ENCODE measurements around the gene OR2V2.
"Not testable (repeated sequence)": the region's sequence is repeated elsewhere in the genome, so short reads cannot be mapped to it uniquely, and the experiment has no call there.

The OR2V2 gene

DNA sequence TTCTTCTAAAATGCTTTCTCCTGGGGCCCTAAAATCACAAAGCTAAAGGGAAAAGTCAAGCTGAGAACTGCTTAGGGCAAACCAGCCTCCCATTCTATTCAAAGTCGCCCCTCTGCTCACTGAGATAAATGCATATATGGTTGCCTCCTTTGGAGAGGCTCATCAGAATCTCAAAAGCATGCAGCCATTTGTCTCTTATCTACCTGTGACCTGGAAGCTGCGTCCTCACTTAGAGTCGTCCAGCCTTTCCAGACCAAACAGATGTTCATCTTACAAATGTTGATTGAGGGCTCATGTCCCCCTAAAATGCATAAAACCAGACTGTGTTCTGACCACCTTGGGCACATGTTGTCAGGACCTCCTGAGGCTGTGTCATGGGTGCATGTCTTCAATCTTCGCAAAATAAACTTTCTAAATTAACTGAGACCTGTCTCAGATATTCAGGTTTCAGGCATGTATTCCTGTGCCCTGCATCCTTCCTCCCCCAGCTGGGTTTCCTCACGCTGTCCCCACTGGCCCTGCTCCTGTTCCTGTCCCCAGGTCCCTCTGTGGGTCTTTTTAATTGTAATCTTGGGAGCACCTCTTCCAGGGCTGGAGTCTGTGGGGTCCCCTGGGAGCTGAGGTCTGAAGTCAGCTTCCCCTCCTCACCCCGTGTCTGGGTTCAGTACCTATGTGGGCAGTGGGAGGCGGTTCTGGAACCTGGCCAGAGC, at the start of gene OR2V2:
Gene OR2V2, plus strand, starts transcription at position 660 of the 710 bp plus-strand sequence. CDS start 7,357 bp downstream, outside the sequence.
- DNase-seq (ENCODE audit: low spot score): not testable (repeated sequence)

- DNase-seq (ENCODE audit: low spot score): not testable (repeated sequence)
Measured at GRCh38 chr5:181097759-181098491, 49.5 kb upstream of the OR2V2 start.

- DNase-seq (ENCODE audit: low spot score): no peak
Measured at GRCh38 chr5:181098762-181099601, 48.4 kb upstream of the OR2V2 start.

- no peak for DNase-seq (ENCODE audit: low spot score)
Measured at GRCh38 chr5:181099602-181100086, 47.7 kb upstream of the OR2V2 start.

DNA sequence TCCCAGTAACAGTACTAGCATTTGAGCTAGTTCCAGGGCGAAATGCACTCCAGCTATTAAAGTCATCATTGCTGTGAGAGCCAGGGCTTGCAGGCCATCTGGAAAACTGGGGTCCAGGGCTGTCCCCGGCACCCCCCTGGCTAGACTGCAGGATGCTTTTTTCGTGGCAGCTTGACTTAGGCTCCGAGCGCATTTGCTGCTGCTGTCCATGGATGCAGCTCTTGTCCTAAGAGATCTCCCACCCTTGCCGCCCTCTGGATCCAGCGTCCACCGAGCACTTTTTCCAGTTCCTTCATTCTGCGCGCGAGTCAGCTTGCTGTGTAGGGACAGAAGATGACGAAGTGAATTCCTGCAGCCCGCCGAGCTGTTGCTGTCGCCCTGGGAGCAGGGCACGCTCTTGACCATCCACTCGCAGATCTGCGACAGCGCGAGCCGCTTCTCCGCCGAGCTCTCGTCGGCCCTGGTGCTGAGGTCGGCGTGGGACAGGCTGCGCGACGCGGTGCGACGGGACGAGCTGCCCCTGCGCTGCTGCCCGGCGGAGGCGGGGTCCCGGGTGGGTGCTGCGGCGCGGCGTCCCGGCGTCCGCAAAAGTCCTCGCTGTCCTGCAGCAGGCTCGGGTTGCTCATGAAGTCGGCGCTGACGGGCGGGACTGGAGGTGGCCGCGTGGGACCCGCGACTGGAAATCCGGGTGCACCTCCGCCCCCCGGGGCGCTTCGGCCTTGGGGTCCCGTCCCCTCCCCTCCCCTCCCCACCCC, 47.1 kb upstream of the OR2V2 start:
- DNase-seq (ENCODE audit: low spot score): no peak

DNA sequence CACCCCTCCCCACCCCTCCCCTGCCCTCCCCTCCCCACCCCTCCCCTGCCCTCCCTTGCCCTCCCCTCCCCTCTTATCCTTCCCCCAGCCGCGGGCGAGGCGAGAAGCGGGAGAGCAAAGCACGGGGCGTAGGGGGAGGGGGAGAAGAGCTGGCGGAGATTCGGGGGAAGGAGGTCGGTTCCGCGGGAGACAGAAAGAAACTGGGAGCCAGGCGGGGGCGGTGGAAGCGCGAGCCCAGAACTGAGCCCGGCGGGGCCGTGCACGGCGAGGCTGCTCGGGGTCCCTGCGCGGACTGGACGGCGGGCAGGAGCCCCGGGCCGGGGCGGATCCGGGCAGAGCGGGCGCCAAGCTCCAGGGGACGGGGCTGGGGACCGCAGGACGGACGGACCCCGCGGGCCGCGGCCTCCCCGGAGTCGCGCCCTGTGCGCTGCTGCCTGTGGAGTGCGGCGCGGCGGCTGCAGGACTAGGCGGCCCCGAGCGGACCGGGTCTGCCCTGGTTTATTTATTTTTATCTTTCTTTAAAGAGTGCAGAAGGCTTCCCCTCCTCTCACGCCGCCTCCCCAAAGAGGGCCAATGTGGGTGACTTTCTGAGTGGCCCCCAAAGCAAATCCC, 46.2 kb upstream of the OR2V2 start:
- not testable (repeated sequence) for DNase-seq (ENCODE audit: low spot score)

DNA sequence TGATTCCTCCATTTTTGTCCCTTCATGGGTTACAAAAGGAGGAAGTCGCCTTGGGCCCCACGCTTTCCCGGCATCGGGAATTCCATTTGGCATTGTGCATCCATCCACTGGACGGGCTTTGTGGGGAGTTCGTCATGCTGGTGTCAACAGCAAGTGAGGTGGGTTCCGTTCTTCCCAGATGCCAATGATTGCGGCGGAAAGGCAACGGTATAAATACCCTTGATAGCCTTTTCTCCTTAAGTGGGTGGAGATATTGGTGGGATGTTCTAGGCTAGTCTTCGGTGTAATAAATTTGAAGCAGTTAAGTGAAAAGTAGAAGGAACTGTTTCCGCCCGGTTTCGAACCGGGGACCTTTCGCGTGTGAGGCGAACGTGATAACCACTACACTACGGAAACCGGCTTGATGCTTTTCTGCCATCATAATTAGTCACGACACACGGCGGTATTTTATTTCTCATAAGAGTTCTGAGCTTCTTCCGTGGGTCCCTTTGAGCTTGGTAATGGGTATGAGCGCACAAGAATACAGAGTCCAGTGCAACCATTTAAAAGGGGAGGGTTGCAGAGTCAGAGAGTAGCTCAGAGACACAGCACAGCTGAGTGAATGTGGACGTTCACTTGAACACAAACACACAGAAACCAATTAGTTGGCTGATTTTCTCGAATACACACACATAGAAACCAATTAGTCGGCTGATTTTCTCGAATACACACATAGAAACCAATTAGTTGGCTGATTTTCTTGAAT, 45.3 kb upstream of the OR2V2 start:
- not testable (repeated sequence) for DNase-seq (ENCODE audit: low spot score)

DNA sequence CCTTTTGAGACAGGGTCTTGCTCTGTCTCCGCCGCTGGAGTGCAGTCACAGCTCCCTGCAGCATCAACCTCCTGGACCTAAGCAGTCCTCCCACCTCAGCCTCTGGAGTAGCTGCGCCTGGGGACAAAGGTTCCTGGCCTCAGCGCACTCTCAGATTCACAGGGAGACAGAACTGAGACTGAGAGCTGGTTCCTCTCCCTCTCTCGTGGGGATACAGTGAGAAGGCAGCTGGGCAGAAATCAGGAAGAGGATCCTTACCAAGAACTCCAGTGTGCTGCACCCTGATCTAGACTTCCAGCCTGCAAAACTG, 43.2 kb upstream of the OR2V2 start:
- not testable (repeated sequence) for DNase-seq (ENCODE audit: low spot score)

DNA sequence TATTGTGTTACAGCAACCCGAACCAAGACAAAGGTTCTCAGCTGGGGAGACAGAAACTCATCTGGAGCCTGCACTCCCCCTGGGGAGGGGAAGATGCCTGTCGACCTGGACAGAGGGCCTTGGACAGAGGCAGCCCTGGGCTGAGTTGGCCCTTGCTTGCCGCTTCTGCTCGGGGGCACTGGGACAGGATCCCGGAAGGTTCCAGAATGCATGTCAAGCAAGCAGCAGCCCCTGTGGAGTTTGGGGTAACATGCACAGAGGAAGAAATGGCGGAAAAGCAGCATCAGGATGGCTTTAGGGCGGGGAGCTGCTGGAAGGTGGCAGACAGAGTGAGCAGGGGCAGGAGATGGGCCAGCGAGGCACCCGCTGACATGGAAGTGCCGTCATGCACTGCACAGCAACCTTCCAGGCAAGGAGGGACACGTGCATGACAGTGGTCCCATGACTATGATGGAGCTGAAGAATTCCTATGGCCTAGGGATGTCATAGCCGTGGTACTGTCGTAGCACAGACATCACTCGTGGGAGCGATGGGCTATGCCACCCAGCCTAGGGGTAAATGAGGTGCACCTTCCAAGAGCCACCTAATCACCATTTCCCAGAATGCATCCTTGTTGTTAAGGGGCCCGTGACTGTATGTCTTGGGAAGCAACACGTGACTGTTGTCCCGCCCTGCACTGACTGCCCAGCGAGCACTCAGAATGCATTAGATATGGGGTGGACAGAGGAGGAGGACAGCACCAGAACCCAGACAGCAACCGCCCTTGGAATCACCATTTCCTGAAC, 42.6 kb upstream of the OR2V2 start:
- not testable (repeated sequence) for DNase-seq (ENCODE audit: low spot score)

DNA sequence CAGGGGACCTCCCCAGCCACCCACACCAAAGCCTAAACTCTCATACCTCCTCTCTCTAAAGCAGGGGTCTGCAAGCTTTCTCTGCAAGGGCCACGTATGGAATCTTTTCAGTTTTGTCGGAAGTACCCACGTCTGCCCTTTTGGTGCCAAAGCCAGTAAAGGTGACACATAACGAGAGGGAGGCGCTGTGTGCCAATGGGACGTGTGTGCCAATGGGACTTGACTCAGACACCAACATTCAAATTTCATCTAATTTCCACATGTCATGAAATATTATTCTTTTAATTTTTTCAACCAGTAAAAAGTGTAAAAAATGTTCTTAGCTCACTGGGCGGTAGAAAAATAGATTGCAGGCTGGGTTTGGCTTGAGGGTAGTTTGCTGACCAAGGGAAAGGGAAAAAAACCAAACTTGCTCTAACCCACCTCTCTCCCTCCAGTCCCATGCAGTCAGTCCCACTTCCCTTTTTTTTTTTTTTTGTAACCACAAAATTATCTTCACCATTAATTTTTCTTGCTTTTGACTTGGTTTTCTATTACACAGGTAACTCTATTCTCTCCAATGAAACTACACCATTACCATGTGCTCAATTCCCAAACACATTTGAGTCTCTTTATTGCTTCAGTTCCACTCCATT, 41.9 kb upstream of the OR2V2 start:
- no peak for DNase-seq (ENCODE audit: low spot score)

DNA sequence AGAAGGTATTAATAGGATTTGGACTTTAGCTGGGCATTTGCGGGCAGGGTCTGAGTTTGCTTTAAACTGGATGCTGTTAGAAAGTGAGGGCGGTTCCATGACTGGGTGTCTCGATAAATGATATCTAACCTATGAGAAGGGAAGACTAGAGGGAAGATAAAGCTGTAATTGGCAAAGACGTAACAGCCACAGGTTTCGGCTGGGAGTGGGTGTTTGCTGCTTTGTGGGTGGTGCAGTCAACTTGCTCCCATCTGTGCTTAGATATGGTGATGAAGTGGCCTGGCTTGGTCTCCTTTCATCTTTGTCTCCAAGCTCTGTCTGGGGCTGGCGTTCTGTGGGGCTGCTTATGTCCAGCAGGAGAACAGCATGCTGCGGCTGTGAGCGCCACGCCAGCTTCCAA, 39.7 kb upstream of the OR2V2 start:
- DNase-seq (ENCODE audit: low spot score): no peak

DNA sequence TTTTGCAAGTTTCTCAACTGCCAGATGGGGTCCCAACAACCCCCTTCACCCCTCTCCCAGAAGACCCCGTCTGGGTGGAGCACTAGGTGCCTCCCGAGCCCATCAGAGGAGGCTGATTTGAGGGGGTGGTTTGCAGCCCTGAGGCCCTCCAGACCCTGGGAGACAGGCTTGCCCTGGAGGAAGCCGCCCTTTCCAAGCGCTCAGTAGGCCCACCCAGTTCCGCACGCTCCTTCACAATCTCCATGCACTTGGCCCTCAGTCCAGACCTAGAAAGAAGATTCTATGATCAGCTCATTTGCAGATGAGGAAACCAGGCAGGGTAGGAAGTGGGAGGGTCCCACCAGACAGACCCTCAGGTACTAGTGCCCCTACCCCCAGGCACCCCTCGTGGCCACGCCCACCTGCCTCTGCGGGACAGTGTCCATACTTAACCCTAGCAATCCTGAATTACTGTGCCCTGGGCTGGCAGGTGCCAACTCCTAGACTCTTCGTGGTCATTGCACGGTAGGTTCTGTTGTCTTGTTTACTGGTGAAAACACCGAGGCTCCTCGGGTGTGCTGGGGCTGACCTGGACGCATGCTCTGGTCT, 38.7 kb upstream of the OR2V2 start:
- no peak for DNase-seq (ENCODE audit: low spot score)

GRCh38 chr5:181109489-181110013, 37.8 kb upstream of the OR2V2 start:
- no peak for DNase-seq (ENCODE audit: low spot score)

- DNase-seq (ENCODE audit: low spot score): no peak
Measured at GRCh38 chr5:181111010-181111409, 36.4 kb upstream of the OR2V2 start.

DNA sequence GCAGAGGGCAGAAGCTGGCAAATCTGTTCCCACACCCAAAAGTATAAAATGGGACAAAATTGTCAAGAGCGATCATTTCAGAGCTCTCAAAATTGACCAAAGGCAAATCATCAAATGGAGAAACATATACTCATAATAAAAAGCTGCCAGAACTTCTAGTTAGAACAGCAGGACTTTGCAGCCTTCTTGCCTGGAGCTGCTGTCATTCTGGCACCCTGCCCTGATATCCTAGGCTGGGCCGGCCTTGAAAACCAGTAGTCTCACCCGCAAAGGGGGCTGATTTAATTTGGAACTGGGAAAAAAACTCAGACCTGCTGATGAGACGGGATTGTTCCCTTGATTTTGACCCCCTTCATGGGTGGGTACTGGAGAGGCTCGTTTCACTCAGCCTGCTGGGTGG, 34.9 kb upstream of the OR2V2 start:
- DNase-seq (ENCODE audit: low spot score): no peak

DNA sequence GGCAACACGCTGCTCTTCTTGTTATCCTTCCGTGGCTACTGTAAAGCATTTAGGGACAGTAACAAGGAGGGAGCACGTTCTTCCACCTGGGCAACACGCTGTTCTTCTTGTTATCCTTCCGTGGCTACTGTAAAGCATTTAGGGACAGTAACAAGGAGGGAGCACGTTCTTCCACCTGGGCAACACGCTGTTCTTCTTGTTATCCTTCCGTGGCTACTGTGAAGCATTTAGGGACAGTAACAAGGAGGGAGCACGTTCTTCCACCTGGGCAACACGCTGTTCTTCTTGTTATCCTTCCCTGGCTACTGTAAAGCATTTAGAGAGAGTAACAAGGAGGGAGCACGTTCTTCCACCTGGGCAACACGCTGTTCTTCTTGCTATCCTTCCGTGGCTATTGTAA, 33.8 kb upstream of the OR2V2 start:
- DNase-seq (ENCODE audit: low spot score): not testable (repeated sequence)

DNA sequence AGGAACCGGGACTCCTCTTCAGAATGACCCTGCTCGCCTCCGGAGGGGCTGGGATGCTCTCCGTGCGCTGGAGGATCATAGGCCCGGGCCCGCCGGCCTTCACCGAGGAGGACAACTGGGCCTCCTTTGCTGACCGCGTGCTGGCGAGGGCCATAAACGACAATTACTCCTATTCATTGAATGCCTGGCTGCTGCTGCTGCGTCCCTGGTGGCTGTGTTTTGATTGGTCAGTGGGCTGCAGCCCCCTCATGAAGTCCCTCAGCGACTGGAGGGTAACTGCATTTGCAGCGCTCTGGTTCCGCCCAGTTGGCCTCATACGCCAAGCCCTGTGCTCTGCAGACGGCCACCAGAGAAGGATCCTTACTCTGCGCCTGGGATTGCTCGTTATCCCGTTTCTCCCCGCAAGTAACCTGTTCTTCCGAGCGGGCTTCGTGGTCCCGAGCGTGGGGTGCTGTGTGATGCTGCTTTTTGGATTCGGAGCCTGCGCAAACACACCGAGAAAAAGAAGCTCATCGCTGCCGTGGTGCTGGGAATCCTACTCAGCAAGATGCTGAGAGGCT, 33.0 kb upstream of the OR2V2 start:
- no peak for DNase-seq (ENCODE audit: low spot score)

Measured in putamen (tissue), 1 donor.